ENCODE results near the gene ATXN7L1. TPM values are rescaled to one million over a fixed set of nuclear protein-coding genes. Genes with fewer than 3 reads are reported as not detected.

Gene ATXN7L1
- total RNA-seq, 2 experiments from 2014 or later, result 0.59 TPM; not detected in 1

- peak overlapping the region; percentile 44 for H3K4me3 ChIP-seq (ENCODE audit: low read depth, low read length, poor library complexity, severe bottlenecking)
- H3K36me3 ChIP-seq (ENCODE audit: insufficient read depth, low read length), result no peaks in the 10 kb centered on the region
- no peaks in the 10 kb centered on the region for H3K9me2 ChIP-seq (ENCODE audit: insufficient read depth, low read length)
- TF ChIP-seq CTCF (conservative IDR thresholded peaks at IDR 0.05; ENCODE audit: low read length) (no peak), EZH2phosphoT487 (IDR thresholded peaks at IDR 0.05; ENCODE audit: borderline replicate concordance, low read depth, low read length) (no peak)
- no peaks in the 10 kb centered on the region for H3K79me2 ChIP-seq (ENCODE audit: insufficient read depth, low read depth, low read length)
- CTCF ChIA-PET (ENCODE audit: unreplicated experiment), result interaction anchor here (0.6 kb wide), 1 partner anchor 1350 kb away, joined by 3 read pairs; no protein-coding TSS in a partner anchor
- no TSS peak for BruUV-seq (replicated peaks)
- no peaks in the 10 kb centered on the region for H3K4me1 ChIP-seq (ENCODE audit: insufficient read depth, low read length, poor library complexity, severe bottlenecking)
- no peaks in the 10 kb centered on the region for H4K20me1 ChIP-seq (ENCODE audit: insufficient read depth, low read length)
- POLR2A ChIA-PET, result interaction anchor here (0.6 to 0.9 kb wide), 2 partner anchors 16 to 80 kb away, joined by 3 to 5 read pairs; no protein-coding TSS in a partner anchor
- intact Hi-C loops (cut with micrococcal nuclease; ENCODE audit: unreplicated experiment), result loop anchor here (10.0 kb wide), 2 partner anchors 112 to 288 kb away; no protein-coding TSS in a partner anchor
- H3K9me3 ChIP-seq (ENCODE audit: low read length), result no peaks in the 10 kb centered on the region
- peak overlapping the region; percentile 70 for H3K4me2 ChIP-seq (ENCODE audit: low read length)
- no peak overlapping the region for H3K27ac ChIP-seq (ENCODE audit: low read depth, low read length, poor library complexity, severe bottlenecking)
- no peak for DNase-seq (ENCODE audit: low spot score)
- no peak overlapping the region for H2AFZ ChIP-seq (ENCODE audit: low read length)
Measured at GRCh38 chr7:105876964-105877601, 684 bp upstream of the ATXN7L1 start.

- H3K4me2 ChIP-seq (ENCODE audit: low read length), result no peak overlapping the region
- CTCF ChIA-PET (ENCODE audit: unreplicated experiment), result no interaction called here
- no peak overlapping the region for H3K27ac ChIP-seq (ENCODE audit: low read depth, low read length, poor library complexity, severe bottlenecking)
Measured at GRCh38 chr7:105875505-105875904, 894 bp downstream of the ATXN7L1 start.

More at GRCh38 chr7:105875505-105875904, 894 bp downstream of the ATXN7L1 start:
- TF ChIP-seq CTCF (conservative IDR thresholded peaks at IDR 0.05; ENCODE audit: low read length) (no peak), EZH2phosphoT487 (IDR thresholded peaks at IDR 0.05; ENCODE audit: borderline replicate concordance, low read depth, low read length) (no peak)
- Histone ChIP-seq H2AFZ (ENCODE audit: low read length) (peak overlapping the region; percentile 77; the same call in 1 of the 2 replicates), H3K4me3 (ENCODE audit: low read depth, low read length, poor library complexity, severe bottlenecking) (no peak overlapping the region), H3K9me3 (ENCODE audit: low read length) (no peaks in the 10 kb centered on the region), H3K36me3 (ENCODE audit: insufficient read depth, low read length) (no peaks in the 10 kb centered on the region), H3K4me1 (ENCODE audit: insufficient read depth, low read length, poor library complexity, severe bottlenecking) (no peaks in the 10 kb centered on the region), H3K79me2 (ENCODE audit: insufficient read depth, low read depth, low read length) (no peaks in the 10 kb centered on the region), H3K9me2 (ENCODE audit: insufficient read depth, low read length) (no peaks in the 10 kb centered on the region), H4K20me1 (ENCODE audit: insufficient read depth, low read length) (no peaks in the 10 kb centered on the region)
- no peak for DNase-seq (ENCODE audit: low spot score)
- POLR2A ChIA-PET, result interaction anchor here (0.7 kb wide), 2 partner anchors 100 to 398 kb away, joined by 3 read pairs; no protein-coding TSS in a partner anchor
- BruUV-seq (replicated peaks), result no TSS peak
- intact Hi-C loops (cut with micrococcal nuclease; ENCODE audit: unreplicated experiment), result loop anchor here (10.0 kb wide), 2 partner anchors 111 to 289 kb away; no protein-coding TSS in a partner anchor

Data from OCI-LY7 (cell line).